Astrocyte (in vitro differentiated cells and primary cell): Measurements from ENCODE around the gene DUSP23.

ENCODE experiments used
- CTCF ChIP-seq: IDR thresholded peaks from 2 replicates; pipeline ENCODE4 v1.5.1; 2011; ENCODE audit warnings: low read depth, mild to moderate bottlenecking, inconsistent platforms, low read length, moderate library complexity; ENCODE audit not compliant: insufficient read depth
- EZH2 ChIP-seq: IDR thresholded peaks from 2 replicates; pipeline ENCODE4 v1.6.1; 2012; ENCODE audit warnings: mild to moderate bottlenecking, low read length, inconsistent platforms; ENCODE audit not compliant: insufficient read depth

- TF ChIP-seq CTCF = no peak
- no peak for TF ChIP-seq EZH2
Measured at GRCh38 chr1:159753386-159753785, 27.4 kb upstream of the DUSP23 start.
